GM10248 (cell line): ENCODE results near the gene CAMK2D.

Experiments
- CTCF ChIA-PET: fragments of 300-600 bp; sonication (Branson Sonifier 250); formaldehyde crosslinking; extraction: SDS; loops from one replicate; lab custom pipeline; 2021; ENCODE audit warnings: antibody characterized with exemption; lab: Yijun Ruan, JAX
- POLR2A ChIA-PET: fragments of 350-650 bp; sonication (Branson Sonifier 250); formaldehyde crosslinking; extraction: SDS; loops from one replicate; lab custom pipeline; 2020; ENCODE audit warnings: antibody characterized with exemption; lab: Yijun Ruan, JAX
- DNase-seq: peaks from one replicate; pipeline ENCODE4 v3.0.0; 2012; ENCODE audit errors: extremely low spot score
- CTCF ChIP-seq: IDR thresholded peaks from 2 replicates; pipeline ENCODE4 v1.5.1; 2012; ENCODE audit warnings: mild to moderate bottlenecking, low read depth; ENCODE audit errors: extremely low read depth, missing control alignments, control extremely low read depth

CAMK2D gene

GRCh38 chr4:113733685-113734084, 27.9 kb downstream of the CAMK2D start:
- CTCF ChIA-PET, result interaction anchor here (1.1 to 1.8 kb wide), 5 partner anchors 11 to 97 kb away, joined by 3 to 5 read pairs (median 3); no protein-coding TSS in a partner anchor
- TF ChIP-seq CTCF, result no peak
- no peak for DNase-seq
- POLR2A ChIA-PET, result no interaction called here

GRCh38 chr4:113732967-113733527, 28.5 kb downstream of the CAMK2D start:
- ChIA-PET CTCF (interaction anchor here (0.8 to 1.8 kb wide), 6 partner anchors 10 to 45 kb away, joined by 3 to 5 read pairs (median 3); no protein-coding TSS in a partner anchor), POLR2A (no interaction called here)
- no peak for TF ChIP-seq CTCF
- no peak for DNase-seq

- DNase-seq, result no peak
- POLR2A ChIA-PET, result no interaction called here
- CTCF ChIA-PET, result no interaction called here
- no peak for TF ChIP-seq CTCF
Measured at GRCh38 chr4:113730467-113731216, 30.9 kb downstream of the CAMK2D start.

- DNase-seq, result no peak
- ChIA-PET CTCF (interaction anchor here (1.8 kb wide), 1 partner anchor 8 kb away, joined by 7 read pairs; no protein-coding TSS in a partner anchor), POLR2A (no interaction called here)
- TF ChIP-seq CTCF, result no peak
Measured at GRCh38 chr4:113727802-113728201, 33.7 kb downstream of the CAMK2D start.

- DNase-seq, result no peak
- CTCF ChIA-PET, result no interaction called here
- no peak for TF ChIP-seq CTCF
- POLR2A ChIA-PET, result no interaction called here
Measured at GRCh38 chr4:113725963-113726362, 35.6 kb downstream of the CAMK2D start.

- ChIA-PET CTCF (interaction anchor here (1.9 to 2.0 kb wide), 2 partner anchors 8 to 40 kb away, joined by 5 to 9 read pairs; no protein-coding TSS in a partner anchor), POLR2A (no interaction called here)
- DNase-seq, result no peak
- TF ChIP-seq CTCF, result no peak
Measured at GRCh38 chr4:113718252-113718651, 43.3 kb downstream of the CAMK2D start.
